Transverse colon (tissue), 4 donors: Measurements from ENCODE around the gene CCR5AS.
A peak's percentile ranks its signal among the peaks of the same experiment; 100 is the strongest.

Experiments
- DNase-seq: peaks from one replicate; pipeline ENCODE4 v3.0.0-alpha.2; 2019
- H3K27ac ChIP-seq, 4 donors: fragments of 200-600 bp; sonication (generic); 2 replicates each; pipeline ENCODE4 v1.5.1; 2016 to 2018; ENCODE audit warnings: inconsistent platforms in 4 of 4
- H3K27me3 ChIP-seq: fragments of 200-600 bp; sonication (generic); 2 replicates; pipeline ENCODE4 v1.5.1; 2017; ENCODE audit warnings: inconsistent platforms
- H3K36me3 ChIP-seq, 4 donors: fragments of 200-600 bp; sonication (generic); 2 replicates each; pipeline ENCODE4 v1.5.1; 2017 to 2019; ENCODE audit warnings: inconsistent platforms in 4 of 4
- H3K4me1 ChIP-seq, 4 donors: fragments of 200-600 bp; sonication (generic); 2 replicates each; pipeline ENCODE4 v1.5.1; 2017 to 2020; ENCODE audit warnings: inconsistent platforms in 4 of 4
- H3K4me3 ChIP-seq, 4 donors: fragments of 200-600 bp; sonication (generic); 1 replicate in 1 of 4; 2 replicates in 3 of 4; pipeline versions ENCODE4 v1.5.1 to v1.6.1; 2017 to 2019; ENCODE audit warnings: inconsistent platforms in 4 of 4
- H3K9me3 ChIP-seq, 2 donors: fragments of 200-600 bp; sonication (generic); 2 replicates each; pipeline ENCODE4 v1.5.1; 2017 to 2019; ENCODE audit warnings: inconsistent platforms in 2 of 2
- CTCF ChIP-seq, 5 experiments: fragments of 200-600 bp in 3 of 5; fragments of 450-650 bp in 2 of 5; sonication (generic) in 3 of 5; IDR thresholded peaks; 1 replicate in 2 of 5; 2 replicates in 3 of 5; pipeline ENCODE4 v1.5.1; 2016 to 2017; ENCODE audit warnings: antibody characterized with exemption in 5 of 5, inconsistent platforms in 3 of 5, mild to moderate bottlenecking in 2 of 5, moderate library complexity in 1 of 5
- EP300 ChIP-seq: sonication (generic); formaldehyde crosslinking; IDR thresholded peaks from one replicate; pipeline ENCODE4 v1.6.1; 2017; ENCODE audit warnings: antibody characterized with exemption, low read depth
- POLR2A ChIP-seq: fragments of 450-650 bp; IDR thresholded peaks from one replicate; pipeline ENCODE4 v1.6.1; 2016; ENCODE audit warnings: antibody characterized with exemption, mild to moderate bottlenecking, moderate library complexity
- POLR2AphosphoS5 ChIP-seq, 3 donors: sonication (generic); formaldehyde crosslinking; IDR thresholded peaks; one replicate each; pipeline ENCODE4 v1.6.1; 2016; ENCODE audit warnings: antibody characterized with exemption in 3 of 3
- WGBS, 2 donors: methylation state at CpG; one replicate each; pipeline ENCODE4 v1.1.5; 2018; ENCODE audit warnings: low coverage in 1 of 2; 5-methylcytosine and 5-hydroxymethylcytosine counted together
- in situ Hi-C, 4 donors: fragments of 200-750 bp; cut with MboI; loops; one replicate each; pipeline versions ENCODE4 v1.15.0 to v1.15.1; 2017; ENCODE audit warnings: low sequenced_read_pairs in 3 of 4, low pct_ligation_motif_present in 1 of 4, low pct_unique_long_range_greater_than_20kb in 1 of 4
- intact Hi-C: fragments of 100-400 bp; cut with DNase I; formaldehyde crosslinking; loops from one replicate; pipeline ENCODE4 v1.15.1; 2023; ENCODE audit warnings: low total_unique reads

Gene CCR5AS

GRCh38 chr3:46353647-46354410, 53.0 kb downstream of the CCR5AS start, which contains the start of gene CCR2:
Gene CCR2, plus strand, starts transcription at chr3:46354111. Its CDS starts 3,417 bp downstream, at chr3:46357528.
- H3K27ac ChIP-seq, result peak within 1 kb of the TSS; percentile 11 to 62 (median 30)
- in situ Hi-C loops (loop anchor here in 1 of 4 donors (25.0 kb wide), 2 partner anchors 267 to 417 kb away; partner anchors contain the start of gene CXCR6), intact Hi-C loops (no loop called here)
- H3K36me3 ChIP-seq, result no peaks in the 10 kb centered on the region
- H3K27me3 ChIP-seq, result peaks cover 4% of the 10 kb centered on the region
- no peak for DNase-seq
- 63 to 79% methylated on average over 3 to 7 of the region's 7 CpGs for WGBS, 2 donors
- TF ChIP-seq POLR2AphosphoS5 (IDR thresholded peaks at IDR 0.05), result peak in 1 of 3 donors; percentile 34
- no peak for TF ChIP-seq CTCF (IDR thresholded peaks at IDR 0.05)
- no peaks in the 10 kb centered on the region for H3K9me3 ChIP-seq
- H3K4me1 ChIP-seq, result no peaks in the 10 kb centered on the region
- peak within 1 kb of the TSS in 1 of 4 donors; percentile 24 for H3K4me3 ChIP-seq

DNA sequence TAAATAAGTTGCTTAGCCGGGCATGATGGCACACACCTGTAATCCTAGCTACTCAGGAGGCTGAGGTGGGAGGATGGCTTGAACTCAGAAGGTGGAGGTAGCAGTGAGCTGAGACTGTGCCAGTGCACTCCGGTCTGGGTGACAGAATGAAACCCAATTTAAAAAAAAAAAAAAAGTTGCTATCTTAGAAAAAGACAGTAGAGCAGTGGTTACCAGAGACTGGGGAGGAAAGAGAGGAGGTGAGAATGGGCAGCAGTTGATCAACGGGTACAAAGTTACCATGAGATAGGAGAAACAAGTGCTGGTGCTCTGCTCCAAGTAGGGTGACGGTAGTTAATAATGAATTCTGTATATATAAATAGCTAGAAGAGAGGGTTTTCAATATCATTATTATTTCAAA, 53.8 kb downstream of the CCR5AS start:
- Histone ChIP-seq H3K27ac (peak overlapping the region in 1 of 4 donors; percentile 9), H3K4me1 (no peaks in the 10 kb centered on the region), H3K27me3 (peaks cover 4% of the 10 kb centered on the region), H3K36me3 (no peaks in the 10 kb centered on the region), H3K9me3 (no peaks in the 10 kb centered on the region), H3K4me3 (no peak overlapping the region)
- TF ChIP-seq POLR2A (no peak), EP300 (no peak), CTCF (IDR thresholded peaks at IDR 0.05) (no peak), POLR2AphosphoS5 (IDR thresholded peaks at IDR 0.05) (no peak)
- in situ Hi-C loops, result loop anchor here in 1 of 4 donors (25.0 kb wide), 2 partner anchors 266 to 416 kb away; partner anchors contain the start of gene CXCR6
- intact Hi-C loops, result no loop called here
- no peak for DNase-seq
- 80 to 81% methylated on average over 4 of the region's 4 CpGs for WGBS, 2 donors

- no peak overlapping the region for H3K27ac ChIP-seq
- no peak for DNase-seq
- intact Hi-C loops (no loop called here), in situ Hi-C loops (loop anchor here in 1 of 4 donors (25.0 kb wide), 2 partner anchors 264 to 414 kb away; partner anchors contain the start of gene CXCR6)
- no peaks in the 10 kb centered on the region for H3K36me3 ChIP-seq
- H3K9me3 ChIP-seq, result no peaks in the 10 kb centered on the region
- H3K4me3 ChIP-seq, result no peak overlapping the region
- H3K27me3 ChIP-seq, result peaks cover 4% of the 10 kb centered on the region
- TF ChIP-seq POLR2AphosphoS5 (IDR thresholded peaks at IDR 0.05), result no peak
- no peak for TF ChIP-seq EP300
- no peak for TF ChIP-seq POLR2A
- TF ChIP-seq CTCF (IDR thresholded peaks at IDR 0.05), result no peak
- no peaks in the 10 kb centered on the region for H3K4me1 ChIP-seq
- 93 to 100% methylated on average over 1 to 3 of the region's 3 CpGs for WGBS, 2 donors
Observed at GRCh38 chr3:46351646-46352045, 55.2 kb downstream of the CCR5AS start.

GRCh38 chr3:46350262-46350565, 56.7 kb downstream of the CCR5AS start:
- WGBS, 2 donors, result 33 to 61% methylated on average over 1 of the region's 1 CpG
- in situ Hi-C loops (loop anchor here in 1 of 4 donors (25.0 kb wide), 2 partner anchors 263 to 413 kb away; partner anchors contain the start of gene CXCR6), intact Hi-C loops (no loop called here)
- Histone ChIP-seq H3K9me3 (no peaks in the 10 kb centered on the region), H3K36me3 (no peaks in the 10 kb centered on the region), H3K27me3 (peaks cover 4% of the 10 kb centered on the region), H3K4me3 (no peak overlapping the region), H3K4me1 (no peaks in the 10 kb centered on the region), H3K27ac (peak overlapping the region in 3 of 4 donors; percentile 27 to 53 (median 50))
- TF ChIP-seq CTCF (IDR thresholded peaks at IDR 0.05) (no peak), EP300 (no peak), POLR2A (no peak), POLR2AphosphoS5 (IDR thresholded peaks at IDR 0.05) (no peak)
- no peak for DNase-seq
